DOHH2 (cell line): ENCODE measurements around the gene RAMP1.

Experiments
- H3F3A ChIP-seq: fragments of 200-600 bp; sonication (generic), shearing (Covaris generic); 2 replicates; pipeline ENCODE4 v1.6.0; 2016; ENCODE audit warnings: antibody characterized with exemption, mild to moderate bottlenecking; ENCODE audit not compliant: control insufficient read depth, insufficient read depth
- H3K27ac ChIP-seq: fragments of 200-600 bp; sonication (generic); 2 replicates; pipeline ENCODE4 v1.5.1; 2014; ENCODE audit warnings: low read depth, mild to moderate bottlenecking, low read length, moderate library complexity
- H3K27me3 ChIP-seq: fragments of 200-600 bp; sonication (generic); 2 replicates; pipeline ENCODE4 v1.6.1; 2014; ENCODE audit warnings: mild to moderate bottlenecking, low read length, mixed read lengths; ENCODE audit not compliant: control insufficient read depth
- H3K36me3 ChIP-seq: fragments of 200-600 bp; sonication (generic); 2 replicates; pipeline ENCODE4 v1.6.1; 2014; ENCODE audit warnings: mild to moderate bottlenecking, low read length, moderate library complexity, mixed read lengths; ENCODE audit not compliant: control insufficient read depth
- H3K4me1 ChIP-seq: fragments of 200-600 bp; sonication (generic); 2 replicates; pipeline ENCODE4 v1.6.1; 2014; ENCODE audit warnings: mild to moderate bottlenecking, low read length, mixed read lengths; ENCODE audit not compliant: control insufficient read depth
- H3K4me2 ChIP-seq: fragments of 200-600 bp; sonication (generic); 2 replicates; pipeline ENCODE4 v1.6.0; 2014; ENCODE audit warnings: mild to moderate bottlenecking, low read length, moderate library complexity
- H3K4me3 ChIP-seq: fragments of 200-600 bp; sonication (generic); 2 replicates; pipeline ENCODE4 v1.5.1; 2014; ENCODE audit warnings: mild to moderate bottlenecking, low read length, mixed read lengths
- H3K79me2 ChIP-seq: fragments of 200-600 bp; sonication (generic); 2 replicates; pipeline ENCODE4 v1.6.1; 2014; ENCODE audit warnings: mild to moderate bottlenecking, low read length, mixed read lengths; ENCODE audit not compliant: control insufficient read depth
- H3K9me2 ChIP-seq: fragments of 200-600 bp; sonication (generic); replicated peaks from 2 replicates; pipeline ENCODE4 v1.6.1; 2014; ENCODE audit warnings: mild to moderate bottlenecking, low read length, mixed read lengths; ENCODE audit not compliant: control insufficient read depth
- H3K9me3 ChIP-seq: fragments of 200-600 bp; sonication (generic); 2 replicates; pipeline ENCODE4 v1.6.1; 2014; ENCODE audit warnings: antibody characterized with exemption, low read length, mixed read lengths; ENCODE audit not compliant: control insufficient read depth, insufficient read depth
- H4K20me1 ChIP-seq: fragments of 200-600 bp; sonication (generic); 2 replicates; pipeline ENCODE4 v1.6.0; 2014; ENCODE audit warnings: low read depth, mild to moderate bottlenecking, antibody characterized with exemption, low read length, moderate library complexity; ENCODE audit not compliant: control insufficient read depth, insufficient read depth
- EZH2phosphoT487 ChIP-seq: fragments of 200-600 bp; sonication (generic); IDR thresholded peaks from 2 replicates; pipeline ENCODE4 v1.6.1; 2017; ENCODE audit warnings: borderline replicate concordance, mild to moderate bottlenecking, antibody characterized with exemption, low read length, moderate library complexity, mixed read lengths
- TF ChIP-seq, protein P1 (sequence below): fragments of 200-600 bp; sonication (generic); IDR thresholded peaks from one replicate; pipeline ENCODE4 v1.5.1; 2014; ENCODE audit warnings: antibody characterized with exemption, mild to moderate bottlenecking, low read depth, low read length; ENCODE audit not compliant: poor library complexity, severe bottlenecking

The RAMP1 gene

DNA sequence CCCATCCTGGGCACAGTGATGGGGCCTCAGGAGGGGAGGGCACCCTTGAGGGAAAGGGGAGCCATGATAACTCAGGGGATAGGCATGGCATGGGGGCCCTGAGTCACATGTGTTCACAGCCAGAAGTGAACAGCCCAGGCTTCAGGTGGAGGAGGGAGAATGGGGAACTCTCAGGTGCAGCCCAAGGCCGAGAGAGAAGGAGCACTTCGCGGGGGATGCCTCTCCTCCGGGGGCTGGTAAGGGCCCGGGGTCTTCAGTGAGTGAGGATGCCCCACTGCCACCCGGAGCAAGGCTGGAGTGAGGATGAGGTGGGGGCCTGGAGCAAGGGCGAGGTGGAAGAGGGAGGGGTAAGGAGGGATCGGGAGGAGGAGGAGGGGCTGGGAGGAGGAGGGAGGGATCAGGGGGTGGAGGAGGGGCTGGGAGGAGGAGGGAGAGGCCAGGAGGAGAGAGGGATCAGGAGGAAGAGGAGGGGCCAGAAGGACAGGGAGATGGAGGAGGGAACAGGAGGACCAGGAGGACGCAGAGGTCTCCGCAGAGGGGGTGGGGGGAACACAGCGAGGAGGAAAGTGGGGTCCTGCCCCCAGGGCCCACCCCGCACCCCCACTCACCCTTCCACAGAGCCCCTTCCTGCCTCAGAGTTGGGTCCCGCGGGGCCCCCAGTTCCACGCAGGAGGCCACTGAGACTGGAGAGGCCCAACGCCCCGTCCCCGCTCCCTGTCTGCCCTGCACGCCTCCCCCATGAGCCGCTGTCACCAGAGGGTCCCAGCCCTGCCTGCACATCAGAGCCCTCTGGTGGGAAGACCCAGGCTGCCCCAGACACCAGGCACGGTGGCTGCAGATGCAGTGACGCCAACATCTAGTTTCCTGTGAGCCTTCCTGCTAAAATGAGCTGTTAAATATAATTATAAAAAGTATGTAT lies 42.8 kb downstream of the RAMP1 start:
- no peak overlapping the region for H3K4me3 ChIP-seq
- peaks cover 45% of the 10 kb centered on the region for H3K79me2 ChIP-seq
- 0 out of 2 replicates have a peak overlapping the region, but pooled peaks have one; percentile 14 for H3K27ac ChIP-seq
- H3K9me2 ChIP-seq: no peaks in the 10 kb centered on the region
- peak overlapping the region; percentile 27 for H3K4me2 ChIP-seq
- H3K27me3 ChIP-seq: no peaks in the 10 kb centered on the region
- peaks cover 11% of the 10 kb centered on the region for H3K36me3 ChIP-seq
- no peaks in the 10 kb centered on the region for H3K9me3 ChIP-seq
- no peak for TF ChIP-seq EZH2phosphoT487
- TF ChIP-seq, protein P1, sequence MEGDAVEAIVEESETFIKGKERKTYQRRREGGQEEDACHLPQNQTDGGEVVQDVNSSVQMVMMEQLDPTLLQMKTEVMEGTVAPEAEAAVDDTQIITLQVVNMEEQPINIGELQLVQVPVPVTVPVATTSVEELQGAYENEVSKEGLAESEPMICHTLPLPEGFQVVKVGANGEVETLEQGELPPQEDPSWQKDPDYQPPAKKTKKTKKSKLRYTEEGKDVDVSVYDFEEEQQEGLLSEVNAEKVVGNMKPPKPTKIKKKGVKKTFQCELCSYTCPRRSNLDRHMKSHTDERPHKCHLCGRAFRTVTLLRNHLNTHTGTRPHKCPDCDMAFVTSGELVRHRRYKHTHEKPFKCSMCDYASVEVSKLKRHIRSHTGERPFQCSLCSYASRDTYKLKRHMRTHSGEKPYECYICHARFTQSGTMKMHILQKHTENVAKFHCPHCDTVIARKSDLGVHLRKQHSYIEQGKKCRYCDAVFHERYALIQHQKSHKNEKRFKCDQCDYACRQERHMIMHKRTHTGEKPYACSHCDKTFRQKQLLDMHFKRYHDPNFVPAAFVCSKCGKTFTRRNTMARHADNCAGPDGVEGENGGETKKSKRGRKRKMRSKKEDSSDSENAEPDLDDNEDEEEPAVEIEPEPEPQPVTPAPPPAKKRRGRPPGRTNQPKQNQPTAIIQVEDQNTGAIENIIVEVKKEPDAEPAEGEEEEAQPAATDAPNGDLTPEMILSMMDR: peak; percentile 33
- peaks cover 33% of the 10 kb centered on the region for H3F3A ChIP-seq
- H4K20me1 ChIP-seq: no peaks in the 10 kb centered on the region
- H3K4me1 ChIP-seq: peaks cover 82% of the 10 kb centered on the region

DNA sequence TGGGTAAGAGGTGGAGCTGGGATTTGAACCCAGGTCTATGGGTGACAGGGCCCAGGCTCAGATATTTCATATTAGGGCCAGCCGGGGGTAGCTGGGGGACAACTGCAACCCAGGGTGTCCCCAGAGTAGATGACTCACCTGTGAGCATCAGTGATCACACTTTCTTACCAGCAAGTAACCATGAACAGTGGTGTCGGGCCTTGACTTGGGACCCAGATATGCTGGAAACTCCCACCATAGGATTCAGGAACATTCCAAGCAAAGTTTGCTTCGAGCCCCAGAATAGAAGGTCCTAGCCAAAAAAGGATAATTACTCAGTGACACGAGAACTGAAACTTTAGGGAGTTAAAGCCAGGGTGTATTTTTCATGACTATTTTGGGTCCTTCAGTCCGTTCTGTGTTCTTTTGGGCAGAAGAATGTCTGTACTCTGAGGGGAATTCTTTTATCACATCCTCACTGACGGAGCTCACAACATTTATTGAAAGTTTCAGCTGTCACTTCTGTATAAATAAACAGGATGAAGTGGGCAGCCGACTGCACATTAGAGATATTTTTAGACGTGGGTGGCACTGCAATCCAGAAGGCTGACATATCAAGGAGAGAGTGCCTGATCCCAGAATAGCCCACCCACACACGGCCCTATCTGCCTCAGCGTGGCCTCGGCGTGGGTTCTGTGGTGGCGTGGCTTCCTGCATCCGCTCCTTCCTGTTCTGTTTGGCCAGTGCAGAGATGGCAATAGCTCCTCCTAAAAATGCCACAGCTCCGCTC lies 45.6 kb downstream of the RAMP1 start:
- Histone ChIP-seq H3K9me3 (no peaks in the 10 kb centered on the region; the same call in 1 of the 2 replicates), H3K79me2 (peaks cover 20% of the 10 kb centered on the region), H3K36me3 (peaks cover 15% of the 10 kb centered on the region), H3K4me1 (peaks cover 57% of the 10 kb centered on the region), H3K9me2 (no peaks in the 10 kb centered on the region), H3K4me3 (peak overlapping the region; percentile 52), H3K27ac (peak overlapping the region; percentile 76), H3K27me3 (no peaks in the 10 kb centered on the region), H4K20me1 (no peaks in the 10 kb centered on the region), H3K4me2 (peak overlapping the region; percentile 62), H3F3A (peaks cover 21% of the 10 kb centered on the region)
- no peak for TF ChIP-seq EZH2phosphoT487
- TF ChIP-seq, protein P1: no peak

DNA sequence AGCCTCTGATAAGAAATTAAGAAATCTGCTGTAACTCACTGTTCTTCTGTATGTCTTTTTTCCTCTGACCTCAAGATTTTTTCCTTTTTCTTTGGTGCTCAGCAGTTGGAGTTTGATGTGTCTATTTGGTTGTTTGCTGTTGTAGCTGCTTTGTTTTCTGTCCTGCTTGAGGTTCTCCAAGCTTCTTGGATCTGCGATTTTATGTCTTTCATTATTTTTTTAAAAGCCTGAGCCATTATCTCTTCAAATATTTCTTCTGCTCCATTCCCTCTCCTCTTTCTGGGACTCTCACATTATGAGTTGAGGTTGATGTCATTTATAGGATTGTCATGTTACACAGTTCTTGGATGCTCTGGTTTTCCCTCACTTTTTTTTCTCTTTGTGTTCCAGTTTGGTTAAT lies 47.7 kb downstream of the RAMP1 start:
- TF ChIP-seq, protein P1: no peak
- TF ChIP-seq EZH2phosphoT487: no peak
- Histone ChIP-seq H3K27ac (no peak overlapping the region), H3K36me3 (peaks cover 11% of the 10 kb centered on the region; the same call in 1 of the 2 replicates), H3K79me2 (0 out of 2 replicates have a peak, but pooled peaks cover 3% of the 10 kb centered on the region), H3K9me3 (peaks cover 3% of the 10 kb centered on the region; the same call in 1 of the 2 replicates), H4K20me1 (no peaks in the 10 kb centered on the region), H3K9me2 (no peaks in the 10 kb centered on the region), H3K4me1 (peaks cover 43% of the 10 kb centered on the region), H3K4me3 (no peak overlapping the region), H3F3A (peaks cover 16% of the 10 kb centered on the region), H3K4me2 (no peak overlapping the region), H3K27me3 (no peaks in the 10 kb centered on the region)
